Kidney epithelial cell (primary cell): ENCODE measurements around the gene MYO5A. TPM values are rescaled to one million over a fixed set of nuclear protein-coding genes. Genes with fewer than 3 reads are reported as not detected.
A peak's percentile ranks its signal among the peaks of the same experiment; 100 is the strongest.

Experiments
- DNase-seq: peaks from one replicate; pipeline ENCODE4 v3.0.0-alpha.2; 2010; ENCODE audit warnings: low read depth
- H3K27me3 ChIP-seq: 2 replicates; pipeline ENCODE4 v1.6.0; 2011; ENCODE audit warnings: low read length; ENCODE audit not compliant: control insufficient read depth, insufficient read depth
- H3K36me3 ChIP-seq: 2 replicates; pipeline ENCODE4 v1.5.1; 2011; ENCODE audit warnings: low read length; ENCODE audit not compliant: control insufficient read depth, insufficient read depth
- H3K4me3 ChIP-seq: 2 replicates; pipeline ENCODE4 v1.5.1; 2011; ENCODE audit warnings: low read depth, mild to moderate bottlenecking, control low read depth, low read length
- total RNA-seq: library from RNA; depleted of rRNA; stranded (reverse); fragments of >200 nt; gene quantifications from 2 replicates; pipeline ENCODE4 v1.2.3, GENCODE V29; 2015
- TF ChIP-seq, protein P1 (sequence below): IDR thresholded peaks from 2 replicates; pipeline ENCODE4 v1.5.1; 2011; ENCODE audit warnings: mild to moderate bottlenecking, moderate library complexity, low read length, control low read depth, inconsistent platforms; ENCODE audit not compliant: insufficient read depth, poor library complexity, severe bottlenecking

MYO5A gene
- total RNA-seq, 1 donor from 2014 or later, result 31.4 TPM

DNA sequence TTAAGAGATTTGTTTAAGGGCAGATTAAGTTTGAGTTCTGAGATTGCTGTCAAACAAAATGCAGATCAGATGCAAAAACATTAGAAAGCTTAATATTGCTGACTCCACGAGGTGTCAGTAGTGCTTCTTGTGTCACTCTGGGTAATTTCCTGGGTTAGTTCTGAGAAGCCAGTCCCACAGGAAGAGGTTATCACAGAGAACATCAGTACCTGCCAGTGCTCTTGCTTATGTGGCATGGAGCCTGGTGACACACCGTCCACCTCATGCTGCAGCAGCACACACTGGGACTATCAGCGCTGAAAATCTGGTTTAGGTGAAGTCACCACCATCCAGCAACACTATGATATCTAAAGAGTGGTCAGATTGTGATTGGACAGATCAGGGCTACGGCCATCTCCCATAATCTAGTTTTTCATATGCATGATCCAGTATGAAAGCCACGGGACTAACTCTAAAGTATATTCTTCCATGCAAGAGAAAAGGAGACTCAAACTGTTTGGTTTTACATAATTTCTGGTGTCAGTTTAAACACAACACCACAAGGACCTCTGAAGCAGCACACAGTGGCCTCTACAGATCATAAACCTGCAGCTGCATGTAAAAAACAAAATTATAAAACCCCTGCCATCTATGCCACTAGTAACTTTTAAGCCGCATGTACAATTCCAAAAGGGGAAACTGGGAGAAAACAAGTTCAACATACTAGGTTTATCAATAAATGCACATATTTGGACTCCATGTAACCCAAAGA is 197.0 kb downstream of the MYO5A start:
- H3K27me3 ChIP-seq, result no peaks in the 10 kb centered on the region
- TF ChIP-seq, protein P1, sequence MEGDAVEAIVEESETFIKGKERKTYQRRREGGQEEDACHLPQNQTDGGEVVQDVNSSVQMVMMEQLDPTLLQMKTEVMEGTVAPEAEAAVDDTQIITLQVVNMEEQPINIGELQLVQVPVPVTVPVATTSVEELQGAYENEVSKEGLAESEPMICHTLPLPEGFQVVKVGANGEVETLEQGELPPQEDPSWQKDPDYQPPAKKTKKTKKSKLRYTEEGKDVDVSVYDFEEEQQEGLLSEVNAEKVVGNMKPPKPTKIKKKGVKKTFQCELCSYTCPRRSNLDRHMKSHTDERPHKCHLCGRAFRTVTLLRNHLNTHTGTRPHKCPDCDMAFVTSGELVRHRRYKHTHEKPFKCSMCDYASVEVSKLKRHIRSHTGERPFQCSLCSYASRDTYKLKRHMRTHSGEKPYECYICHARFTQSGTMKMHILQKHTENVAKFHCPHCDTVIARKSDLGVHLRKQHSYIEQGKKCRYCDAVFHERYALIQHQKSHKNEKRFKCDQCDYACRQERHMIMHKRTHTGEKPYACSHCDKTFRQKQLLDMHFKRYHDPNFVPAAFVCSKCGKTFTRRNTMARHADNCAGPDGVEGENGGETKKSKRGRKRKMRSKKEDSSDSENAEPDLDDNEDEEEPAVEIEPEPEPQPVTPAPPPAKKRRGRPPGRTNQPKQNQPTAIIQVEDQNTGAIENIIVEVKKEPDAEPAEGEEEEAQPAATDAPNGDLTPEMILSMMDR, result peak; percentile 50
- peak; percentile 26 for DNase-seq
- no peaks in the 10 kb centered on the region for H3K36me3 ChIP-seq
- no peak overlapping the region for H3K4me3 ChIP-seq

DNA sequence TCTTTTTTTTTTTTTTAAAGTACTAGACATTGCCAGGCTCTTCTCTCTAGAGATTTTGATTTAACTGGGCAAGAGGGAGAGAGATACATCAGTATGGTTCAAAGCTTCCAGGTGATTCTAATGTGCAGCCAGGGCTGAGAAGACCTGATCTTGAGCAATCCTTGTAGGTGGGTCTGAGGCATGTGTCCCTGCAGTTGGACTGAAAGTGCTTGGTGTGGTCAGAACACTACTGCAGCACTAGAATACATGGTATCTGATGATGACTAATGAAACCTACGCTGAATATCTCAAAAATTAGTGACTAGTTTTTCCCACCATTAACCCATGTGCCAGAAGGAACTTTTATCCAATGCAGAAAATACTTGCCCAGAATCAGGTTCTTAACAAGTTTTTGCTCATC is 198.7 kb downstream of the MYO5A start:
- H3K27me3 ChIP-seq, result no peaks in the 10 kb centered on the region
- TF ChIP-seq, protein P1, result no peak
- DNase-seq, result no peak
- no peaks in the 10 kb centered on the region for H3K36me3 ChIP-seq
- no peak overlapping the region for H3K4me3 ChIP-seq

DNA sequence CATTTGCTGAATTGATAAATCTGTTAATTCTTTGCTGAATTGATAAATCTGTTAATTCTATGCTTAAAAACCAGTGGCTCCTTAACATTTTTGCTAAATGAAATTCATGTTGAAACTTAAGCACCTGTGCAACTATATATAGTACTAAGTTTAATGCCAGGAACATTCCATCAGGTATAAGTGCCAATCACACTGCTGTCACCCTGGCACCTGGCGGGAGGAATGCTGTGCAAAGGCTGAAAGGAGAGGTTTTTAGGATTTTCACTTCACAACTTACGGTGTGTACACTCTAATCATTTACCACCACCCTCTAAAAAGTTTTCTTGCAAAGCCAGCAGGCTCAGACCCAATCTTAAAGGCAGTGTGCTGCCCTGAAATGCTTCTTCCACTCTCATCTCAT is 199.5 kb downstream of the MYO5A start:
- TF ChIP-seq, protein P1, result no peak
- H3K36me3 ChIP-seq, result no peaks in the 10 kb centered on the region
- no peaks in the 10 kb centered on the region for H3K27me3 ChIP-seq
- DNase-seq, result no peak
- no peak overlapping the region for H3K4me3 ChIP-seq

DNA sequence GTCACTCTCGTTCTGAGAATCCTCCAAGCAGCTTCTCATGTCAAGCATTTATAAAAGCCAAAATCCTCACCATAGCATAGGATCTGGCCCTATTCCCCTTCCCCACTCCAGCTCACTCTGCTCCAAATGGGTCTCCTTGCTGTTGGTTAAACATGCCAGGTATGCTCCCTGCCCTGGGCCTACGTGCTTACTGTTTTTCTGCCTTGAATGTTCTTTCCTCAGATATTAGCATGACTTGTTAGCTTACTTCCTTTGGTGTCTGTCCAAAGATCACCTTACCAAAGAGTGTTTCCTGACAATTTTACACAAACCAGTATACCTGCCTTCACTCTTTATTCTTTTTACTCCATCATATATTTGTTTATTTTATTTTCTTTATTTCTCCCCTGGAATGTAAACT is 200.0 kb downstream of the MYO5A start:
- no peaks in the 10 kb centered on the region for H3K27me3 ChIP-seq
- no peak overlapping the region for H3K4me3 ChIP-seq
- DNase-seq, result no peak
- TF ChIP-seq, protein P1, result no peak
- no peaks in the 10 kb centered on the region for H3K36me3 ChIP-seq

DNA sequence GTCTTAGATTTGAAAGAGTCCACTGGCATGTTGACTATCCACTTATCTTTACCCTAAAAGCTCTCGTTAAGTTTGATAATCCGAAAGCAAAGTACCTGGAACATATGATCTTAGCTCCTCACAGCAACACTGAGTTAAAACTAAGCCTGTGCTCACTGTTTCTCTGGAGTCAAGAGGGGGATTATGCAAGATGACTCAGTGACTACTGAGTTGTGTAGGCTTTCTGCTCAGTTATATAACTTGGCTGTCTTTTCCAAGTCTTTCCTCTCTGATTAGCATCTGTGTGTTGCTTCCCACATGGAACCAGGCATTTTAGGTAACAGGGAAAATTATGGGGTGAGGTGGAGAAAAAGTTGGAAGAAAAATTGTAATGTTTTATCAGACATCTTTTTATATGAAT is 201.9 kb downstream of the MYO5A start:
- H3K4me3 ChIP-seq, result no peak overlapping the region
- H3K36me3 ChIP-seq, result no peaks in the 10 kb centered on the region
- H3K27me3 ChIP-seq, result no peaks in the 10 kb centered on the region
- TF ChIP-seq, protein P1, result no peak
- DNase-seq, result no peak

DNA sequence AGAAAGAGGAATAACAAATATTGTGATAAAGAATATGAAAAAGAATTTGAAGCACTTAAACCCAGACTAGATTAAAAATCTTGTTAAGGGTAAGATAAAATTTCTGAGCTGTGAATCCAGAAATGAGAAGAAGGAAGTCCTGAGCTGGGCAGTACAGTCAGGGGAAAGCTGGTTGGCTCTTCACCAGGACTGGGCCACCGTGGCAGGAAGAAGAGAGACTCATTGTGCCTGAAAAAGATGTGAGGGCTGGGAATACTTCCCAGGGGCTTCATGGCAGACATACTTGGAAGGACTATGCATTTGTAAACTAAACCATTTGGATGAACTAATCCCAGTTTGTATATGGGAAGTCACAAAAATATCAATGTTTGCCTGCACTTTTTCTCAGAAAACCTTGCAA is 204.6 kb downstream of the MYO5A start:
- no peaks in the 10 kb centered on the region for H3K36me3 ChIP-seq
- no peak overlapping the region for H3K4me3 ChIP-seq
- H3K27me3 ChIP-seq, result no peaks in the 10 kb centered on the region
- TF ChIP-seq, protein P1, result no peak
- DNase-seq, result no peak
